HepG2 (cell line): ENCODE measurements around the gene FOXN3. TPM values are rescaled to one million over a fixed set of nuclear protein-coding genes. Genes with fewer than 3 reads are reported as not detected.

Experiments used
- ATAC-seq: fragments of 200-7000 bp; cut with Tn5 transposase; 3 replicates; pipeline ENCODE4 v1.9.1; 2020; ENCODE audit warnings: mild to moderate bottlenecking, moderate library complexity
- BruUV-seq: library from RNA; stranded (reverse); fragments of 400-500 nt; replicated peaks from 2 replicates; lab custom pipeline; 2021; lab: Mats Ljungman, UMichigan
- CTCF ChIA-PET: fragments of 300-600 bp; formaldehyde crosslinking; extraction: SDS; loops from one replicate; lab custom pipeline; 2021; ENCODE audit warnings: low total read pairs, inconsistent platforms, low intra/inter-chr PET ratio; lab: Yijun Ruan, JAX
- POLR2A ChIA-PET: fragments of 350-600 bp; sonication (Branson Sonifier 250); formaldehyde crosslinking; loops from one replicate; lab custom pipeline; 2020; ENCODE audit warnings: antibody characterized with exemption, inconsistent platforms; lab: Yijun Ruan, JAX
- DNase-seq: peaks from one replicate; pipeline ENCODE4 v3.0.0-alpha.2; 2015; ENCODE audit warnings: low spot score
- FAIRE-seq: peaks from 3 replicates; lab custom pipeline; 2011; peaks lifted over from hg19 to GRCh38; lab: Jason Lieb, UNC
- H2AFZ ChIP-seq: one replicate; pipeline ENCODE4 v1.6.1; 2011; ENCODE audit warnings: low read length, inconsistent platforms
- H3K27ac ChIP-seq: fragments of 300-600 bp; 3 replicates; pipeline ENCODE4 v1.8.0; 2011; ENCODE audit warnings: mixed run types, mild to moderate bottlenecking, mixed read lengths, low read length, inconsistent platforms; ENCODE audit not compliant: insufficient read depth; ENCODE audit errors: extremely low read length
- H3K27me3 ChIP-seq, 2 experiments: fragments of 200-600 bp in 1 of 2; 2 replicates in 1 of 2; 3 replicates in 1 of 2; pipeline versions ENCODE4 v1.6.0 to v1.8.0; 2011; ENCODE audit warnings: low read length in 2 of 2, mild to moderate bottlenecking in 2 of 2, moderate library complexity in 2 of 2, inconsistent platforms in 1 of 2; ENCODE audit not compliant: insufficient read depth in 2 of 2, control insufficient read depth in 1 of 2
- H3K36me3 ChIP-seq, 2 experiments: fragments of 200-600 bp in 1 of 2; replicated peaks in 1 of 2; 2 replicates in 1 of 2; 3 replicates in 1 of 2; pipeline versions ENCODE4 v1.5.1 to v1.8.0; 2011; ENCODE audit warnings: low read length in 2 of 2, inconsistent platforms in 1 of 2; ENCODE audit not compliant: insufficient read depth in 2 of 2, control insufficient read depth in 1 of 2
- H3K4me1 ChIP-seq: 2 replicates; pipeline ENCODE4 v1.5.1; 2012; ENCODE audit warnings: low read length, inconsistent platforms; ENCODE audit not compliant: insufficient read depth
- H3K4me2 ChIP-seq: 2 replicates; pipeline ENCODE4 v1.6.0; 2011; ENCODE audit warnings: low read depth, low read length, inconsistent platforms
- H3K4me3 ChIP-seq, 3 experiments: fragments of 200-600 bp in 1 of 3; sonication (generic), shearing (Covaris generic) in 1 of 3; replicated peaks in 1 of 3; 2 replicates each; pipeline ENCODE4 v1.5.1; 2011 to 2016; ENCODE audit warnings: low read length in 3 of 3, inconsistent platforms in 2 of 3, low read depth in 2 of 3, mild to moderate bottlenecking in 2 of 3, control low read depth in 1 of 3, mixed read lengths in 1 of 3; ENCODE audit not compliant: insufficient read depth in 1 of 3
- H3K79me2 ChIP-seq: one replicate; pipeline ENCODE4 v1.6.1; 2011; ENCODE audit warnings: low read length, inconsistent platforms; ENCODE audit not compliant: insufficient read depth
- H3K9ac ChIP-seq: 2 replicates; pipeline ENCODE4 v1.6.0; 2011; ENCODE audit warnings: mild to moderate bottlenecking, low read depth, low read length, inconsistent platforms; ENCODE audit not compliant: insufficient read depth
- H3K9me3 ChIP-seq: 2 replicates; pipeline ENCODE4 v1.5.1; 2012; ENCODE audit warnings: mild to moderate bottlenecking, low read length
- H4K20me1 ChIP-seq: 2 replicates; pipeline ENCODE4 v1.6.0; 2011; ENCODE audit warnings: inconsistent platforms, mild to moderate bottlenecking, low read length, moderate library complexity; ENCODE audit not compliant: insufficient read depth
- GPN1 ChIP-seq: sonication (generic); formaldehyde crosslinking; IDR thresholded peaks from 2 replicates; pipeline ENCODE4 v1.5.1; 2020; ENCODE audit warnings: missing genetic modification reagents, borderline replicate concordance
- PHF20 ChIP-seq: sonication (generic); formaldehyde crosslinking; IDR thresholded peaks from 2 replicates; pipeline ENCODE4 v1.5.0; 2020; ENCODE audit warnings: mild to moderate bottlenecking, missing genetic modification reagents
- POLR2AphosphoS2 ChIP-seq: IDR thresholded peaks from 2 replicates; pipeline ENCODE4 v1.6.1; 2011; ENCODE audit warnings: low read depth, low read length, improper control_type of control experiment
- REL ChIP-seq: sonication (generic); formaldehyde crosslinking; conservative IDR thresholded peaks from 2 replicates; pipeline ENCODE4 v1.8.0; 2022; ENCODE audit warnings: mild to moderate bottlenecking, missing genetic modification reagents, moderate library complexity
- SCMH1 ChIP-seq: sonication (generic); formaldehyde crosslinking; IDR thresholded peaks from 2 replicates; pipeline ENCODE4 v1.9.0; 2021; ENCODE audit warnings: missing genetic modification reagents, mild to moderate bottlenecking, borderline replicate concordance
- SRSF9 ChIP-seq: fragments of 200-400 bp; formaldehyde crosslinking; IDR thresholded peaks from 2 replicates; pipeline ENCODE4 v1.6.1; 2018; ENCODE audit warnings: borderline replicate concordance, mild to moderate bottlenecking, low read depth, low read length; ENCODE audit not compliant: insufficient read depth, poor library complexity, severe bottlenecking
- TSC22D2 ChIP-seq: sonication (generic); formaldehyde crosslinking; IDR thresholded peaks from 2 replicates; pipeline ENCODE4 v1.5.1; 2020; ENCODE audit warnings: missing genetic modification reagents, mild to moderate bottlenecking, borderline replicate concordance
- ZMAT3 ChIP-seq: sonication (generic); formaldehyde crosslinking; conservative IDR thresholded peaks from 2 replicates; pipeline ENCODE4 v1.7.0; 2021; ENCODE audit warnings: missing genetic modification reagents
- ZNF296 ChIP-seq: sonication (generic); formaldehyde crosslinking; conservative IDR thresholded peaks from 2 replicates; pipeline ENCODE4 v1.5.0; 2020; ENCODE audit warnings: mild to moderate bottlenecking, missing genetic modification reagents
- WGBS: methylation state at CpG from one replicate; pipeline ENCODE4 v1.1.6; 2017; ENCODE audit warnings: low lambda C conversion rate; 5-methylcytosine and 5-hydroxymethylcytosine counted together
- in situ Hi-C: cut with HindIII; loops from 2 replicates; pipeline ENCODE4 v1.10.0; 2017; ENCODE audit warnings: low pct_unique_long_range_greater_than_20kb; ENCODE audit not compliant: extremely low pct_ligation_motif_present
- intact Hi-C: fragments of 100-400 bp; cut with micrococcal nuclease; formaldehyde crosslinking; loops from one replicate; pipeline ENCODE4 v1.10.0; 2022; ENCODE audit not compliant: unreplicated experiment
- polyA plus RNA-seq, 8 experiments: library from polyadenylated mRNA; depleted of rRNA in 3 of 8; stranded (reverse) in 7 of 8; unstranded in 1 of 8; fragments of >200 nt; fragmentation: Illumina TruSeq in 4 of 8; extraction: Trizol in 4 of 8; gene quantifications; 2 replicates each; pipeline versions ENCODE4 v1.2.1 to v1.2.3, GENCODE V29; 2011 to 2016; ENCODE audit warnings: low read depth in 4 of 8, missing spikeins in 1 of 8, mixed read lengths in 1 of 8; ENCODE audit not compliant: insufficient read depth in 1 of 8
- total RNA-seq, 5 experiments: library from RNA; depleted of rRNA; stranded (reverse); fragments of >200 nt; fragmentation: Illumina TruSeq; extraction: Trizol; gene quantifications; 2 replicates each; pipeline ENCODE4 v1.2.3, GENCODE V29; 2016; ENCODE audit warnings: low read depth in 1 of 5
- TF ChIP-seq, protein P1 (sequence below): sonication (generic); formaldehyde crosslinking; IDR thresholded peaks from 2 replicates; pipeline ENCODE4 v1.4.0; 2020; ENCODE audit warnings: missing genetic modification reagents

The FOXN3 gene
- total and polyA plus RNA-seq, 2 of the 13 experiments (the other 11 are each of a cell fraction or from before 2014, with no cell fraction given): 32.4 to 70.2 TPM

DNA sequence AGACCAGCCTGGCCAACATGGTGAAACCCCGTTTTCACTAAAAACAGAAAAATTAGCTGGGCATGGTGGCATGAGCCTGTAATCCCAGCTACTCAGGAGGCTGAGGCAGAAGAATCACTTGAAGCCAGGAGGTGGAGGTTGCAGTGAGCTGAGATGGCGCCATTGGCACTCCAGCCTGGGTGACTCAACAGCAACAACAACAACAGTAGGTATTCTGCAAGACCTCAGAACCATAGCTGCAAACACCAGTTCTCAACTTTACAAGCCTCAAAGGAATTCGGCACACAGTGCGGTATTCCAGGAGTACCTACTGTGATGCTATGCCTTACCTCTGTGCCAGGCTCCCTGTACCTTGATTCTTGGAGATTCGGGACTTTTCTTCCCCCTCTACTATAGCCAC, 15.8 kb downstream of the FOXN3 start:
- in situ Hi-C loops: loop anchor here (25.0 kb wide), 1 partner anchor 511 kb away; no protein-coding TSS in a partner anchor
- ATAC-seq (no peak), DNase-seq (no peak), FAIRE-seq (no peak)
- Histone ChIP-seq H4K20me1 (peaks cover 37% of the 10 kb centered on the region), H3K4me1 (peaks cover 28% of the 10 kb centered on the region), H3K4me2 (no peak overlapping the region), H2AFZ (no peak overlapping the region), H3K36me3 (peaks cover 17 to 63% of the 10 kb centered on the region in 2 experiments), H3K27ac (no peak overlapping the region), H3K9ac (no peak overlapping the region), H3K9me3 (no peaks in the 10 kb centered on the region), H3K4me3 (no peak overlapping the region), H3K79me2 (peaks cover 93% of the 10 kb centered on the region), H3K27me3 (no peaks in the 10 kb centered on the region)
- ChIA-PET POLR2A (no interaction called here), CTCF (no interaction called here)
- intact Hi-C loops: no loop called here
- TF ChIP-seq, protein P1, sequence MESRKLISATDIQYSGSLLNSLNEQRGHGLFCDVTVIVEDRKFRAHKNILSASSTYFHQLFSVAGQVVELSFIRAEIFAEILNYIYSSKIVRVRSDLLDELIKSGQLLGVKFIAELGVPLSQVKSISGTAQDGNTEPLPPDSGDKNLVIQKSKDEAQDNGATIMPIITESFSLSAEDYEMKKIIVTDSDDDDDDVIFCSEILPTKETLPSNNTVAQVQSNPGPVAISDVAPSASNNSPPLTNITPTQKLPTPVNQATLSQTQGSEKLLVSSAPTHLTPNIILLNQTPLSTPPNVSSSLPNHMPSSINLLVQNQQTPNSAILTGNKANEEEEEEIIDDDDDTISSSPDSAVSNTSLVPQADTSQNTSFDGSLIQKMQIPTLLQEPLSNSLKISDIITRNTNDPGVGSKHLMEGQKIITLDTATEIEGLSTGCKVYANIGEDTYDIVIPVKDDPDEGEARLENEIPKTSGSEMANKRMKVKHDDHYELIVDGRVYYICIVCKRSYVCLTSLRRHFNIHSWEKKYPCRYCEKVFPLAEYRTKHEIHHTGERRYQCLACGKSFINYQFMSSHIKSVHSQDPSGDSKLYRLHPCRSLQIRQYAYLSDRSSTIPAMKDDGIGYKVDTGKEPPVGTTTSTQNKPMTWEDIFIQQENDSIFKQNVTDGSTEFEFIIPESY (CRISPR knock-in tag): peak; percentile 61; the same call in 1 of the 2 replicates
- TF ChIP-seq SCMH1 (CRISPR knock-in tag): no peak
- TF ChIP-seq REL (CRISPR knock-in tag): no peak
- TF ChIP-seq GPN1 (CRISPR knock-in tag): no peak
- whole genome bisulfite sequencing: 91% methylated on average over 3 of the region's 5 CpGs
- BruUV-seq: no TSS peak

DNA sequence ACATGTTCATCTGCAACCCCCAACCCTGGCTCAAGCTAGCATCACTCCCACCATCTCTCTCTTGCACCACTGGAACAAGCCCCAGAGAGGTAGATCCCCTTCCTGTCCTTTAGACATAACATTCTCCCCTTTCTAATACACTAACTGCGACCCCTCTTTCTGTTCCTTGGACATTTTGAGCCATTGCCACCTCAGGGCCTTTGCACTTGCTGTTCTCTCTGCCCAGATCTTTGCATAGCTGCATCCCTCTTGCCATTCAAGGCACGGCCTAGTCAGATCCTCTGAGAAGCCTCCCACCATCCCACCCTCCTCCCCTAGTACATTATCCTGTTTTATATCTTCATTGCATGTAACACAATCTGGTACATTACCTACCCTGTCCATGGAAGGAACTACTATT, 16.5 kb downstream of the FOXN3 start:
- Histone ChIP-seq H4K20me1 (peaks cover 32% of the 10 kb centered on the region), H3K9ac (no peak overlapping the region), H3K9me3 (no peaks in the 10 kb centered on the region), H3K27ac (no peak overlapping the region), H3K4me2 (no peak overlapping the region)
- TF ChIP-seq POLR2AphosphoS2 (0 out of 2 replicates have a peak, but pooled peaks have one; percentile 54), ZNF296 (CRISPR knock-in tag) (no peak), TSC22D2 (CRISPR knock-in tag) (no peak), ZMAT3 (no peak), SRSF9 (no peak), PHF20 (CRISPR knock-in tag) (no peak)
- TF ChIP-seq, all 625 proteins: peak for 1
- CTCF ChIA-PET: no interaction called here
- BruUV-seq: no TSS peak
- Histone ChIP-seq H3K4me3 (no peak overlapping the region), H2AFZ (no peak overlapping the region), H3K79me2 (peaks cover 92% of the 10 kb centered on the region), H3K27me3 (no peaks in the 10 kb centered on the region), H3K36me3 (peaks cover 15 to 57% of the 10 kb centered on the region in 2 experiments), H3K4me1 (peaks cover 35% of the 10 kb centered on the region)
- intact Hi-C loops (no loop called here), in situ Hi-C loops (loop anchor here (25.0 kb wide), 1 partner anchor 512 kb away; no protein-coding TSS in a partner anchor)
- 96% methylated on average over 2 of the region's 2 CpGs for WGBS
- FAIRE-seq (no peak), DNase-seq (no peak), ATAC-seq (no peak)
- POLR2A ChIA-PET: no interaction called here
